Panc1 (cell line): Measurements from ENCODE around the gene GLT8D2. TPM values are rescaled to one million over a fixed set of nuclear protein-coding genes. Genes with fewer than 3 reads are reported as not detected.
A peak's percentile ranks its signal among the peaks of the same experiment; 100 is the strongest.

ENCODE experiments used
- ATAC-seq: fragments of 200-7000 bp; cut with Tn5 transposase; 2 replicates; pipeline ENCODE4 v1.9.1; 2020; ENCODE audit warnings: mild to moderate bottlenecking, moderate library complexity
- BruUV-seq: library from RNA; stranded (reverse); fragments of 400-500 nt; replicated peaks from 2 replicates; lab custom pipeline; 2021; lab: Mats Ljungman, UMichigan
- CTCF ChIA-PET: fragments of 300-600 bp; sonication (Branson Sonifier 250); formaldehyde crosslinking; loops from one replicate; lab custom pipeline; 2022; ENCODE audit warnings: antibody characterized with exemption; lab: Charles Lee
- POLR2A ChIA-PET: fragments of 300-600 bp; sonication (Branson Sonifier 250); formaldehyde crosslinking; loops from one replicate; lab custom pipeline; 2022; ENCODE audit warnings: antibody characterized with exemption; lab: Charles Lee
- DNase-seq: peaks from one replicate; pipeline ENCODE4 v3.0.0-alpha.2; 2010; ENCODE audit warnings: low read depth, low spot score
- H3K27ac ChIP-seq: 2 replicates; pipeline ENCODE4 v1.5.1; 2011; ENCODE audit warnings: mild to moderate bottlenecking, low read length, inconsistent platforms
- H3K27me3 ChIP-seq: fragments of 200-500 bp; sonication (Bioruptor generic); 2 replicates; pipeline ENCODE4 v1.6.0; 2014; ENCODE audit warnings: low read length, inconsistent platforms; ENCODE audit not compliant: control insufficient read depth, insufficient read depth
- H3K36me3 ChIP-seq: fragments of 200-500 bp; sonication (Bioruptor generic); 2 replicates; pipeline ENCODE4 v1.5.1; 2014; ENCODE audit warnings: inconsistent platforms, mild to moderate bottlenecking, low read length, moderate library complexity; ENCODE audit not compliant: control insufficient read depth, insufficient read depth
- H3K4me1 ChIP-seq: 2 replicates; pipeline ENCODE4 v1.5.1; 2011; ENCODE audit warnings: inconsistent platforms, mild to moderate bottlenecking, low read length, moderate library complexity; ENCODE audit not compliant: control insufficient read depth, insufficient read depth
- H3K4me3 ChIP-seq, 2 experiments: 2 replicates each; pipeline ENCODE4 v1.5.1; 2011 to 2012; ENCODE audit warnings: low read depth in 2 of 2, low read length in 2 of 2, mild to moderate bottlenecking in 2 of 2, inconsistent platforms in 1 of 2, moderate library complexity in 1 of 2
- H3K9me3 ChIP-seq: fragments of 200-500 bp; sonication (Bioruptor generic); 2 replicates; pipeline ENCODE4 v1.5.1; 2014; ENCODE audit warnings: low read depth, mild to moderate bottlenecking, inconsistent platforms, low read length, moderate library complexity; ENCODE audit not compliant: control insufficient read depth, insufficient read depth
- CTCF ChIP-seq: fragments of 450-650 bp; IDR thresholded peaks from 2 replicates; pipeline ENCODE4 v1.5.1; 2017; ENCODE audit warnings: mild to moderate bottlenecking
- POLR2AphosphoS5 ChIP-seq: IDR thresholded peaks from 2 replicates; pipeline ENCODE4 v1.6.1; 2012; ENCODE audit warnings: mild to moderate bottlenecking, low read depth, low read length, moderate library complexity
- REST ChIP-seq, 2 experiments: IDR thresholded peaks; 2 replicates each; pipeline ENCODE4 v1.6.1; 2011 to 2012; ENCODE audit warnings: low read depth in 2 of 2, control low read depth in 1 of 2, low read length in 1 of 2, mild to moderate bottlenecking in 1 of 2, moderate library complexity in 1 of 2; ENCODE audit not compliant: insufficient read depth in 1 of 2
- SIN3A ChIP-seq: IDR thresholded peaks from 2 replicates; pipeline ENCODE4 v1.6.1; 2012; ENCODE audit warnings: low read depth, mild to moderate bottlenecking, low read length, moderate library complexity, borderline replicate concordance; ENCODE audit not compliant: insufficient read depth
- TCF7L2 ChIP-seq: IDR thresholded peaks from 2 replicates; pipeline ENCODE4 v1.6.1; 2011; ENCODE audit warnings: mild to moderate bottlenecking, low read depth, low read length, inconsistent platforms
- in situ Hi-C: cut with HindIII; loops from 2 replicates; pipeline ENCODE4 v1.10.0; 2016; ENCODE audit warnings: low sequenced_read_pairs, low pct_unique_long_range_greater_than_20kb
- intact Hi-C: fragments of 100-400 bp; cut with micrococcal nuclease; formaldehyde crosslinking; loops from one replicate; pipeline ENCODE4 v1.10.0; 2022; ENCODE audit not compliant: unreplicated experiment
- total RNA-seq: library from RNA; stranded (reverse); gene quantifications from one replicate; pipeline ENCODE4 v1.2.1, GENCODE V29; 2021; ENCODE audit not compliant: unreplicated experiment

GLT8D2 gene
- total RNA-seq, 1 experiment from 2014 or later: 0.54 TPM

GRCh38 chr12:104054681-104055346 is 4.8 kb upstream of the GLT8D2 start:
- POLR2A ChIA-PET: interaction anchor here (0.5 kb wide), 1 partner anchor 27 kb away, joined by 3 read pairs; no protein-coding TSS in a partner anchor
- no TSS peak for BruUV-seq
- H3K27ac ChIP-seq: no peak overlapping the region
- H3K27me3 ChIP-seq: peaks cover 3% of the 10 kb centered on the region; the same call in 1 of the 2 replicates
- H3K4me3 ChIP-seq: no peak overlapping the region
- ATAC-seq (no peak), DNase-seq (no peak)
- H3K36me3 ChIP-seq: no peaks in the 10 kb centered on the region
- in situ Hi-C loops (no loop called here), intact Hi-C loops (no loop called here)
- H3K4me1 ChIP-seq: peaks cover 7% of the 10 kb centered on the region
- no peaks in the 10 kb centered on the region for H3K9me3 ChIP-seq
- CTCF ChIA-PET: no interaction called here
- TF ChIP-seq TCF7L2 (no peak), SIN3A (no peak), CTCF (no peak)

GRCh38 chr12:104050436-104050835 is 449 bp upstream of the GLT8D2 start:
- no peaks in the 10 kb centered on the region for H3K9me3 ChIP-seq
- in situ Hi-C loops (no loop called here), intact Hi-C loops (no loop called here)
- H3K4me3 ChIP-seq: peak overlapping the region; percentile 44 to 59
- BruUV-seq: no TSS peak
- peaks cover 3% of the 10 kb centered on the region; the same call in 1 of the 2 replicates for H3K27me3 ChIP-seq
- TF ChIP-seq POLR2AphosphoS5 (no peak), CTCF (no peak), REST (IDR thresholded peaks at IDR 0.05; ENCODE audit: insufficient read depth in 1 of 2, low read depth in 2 of 2, low read length in 1 of 2) (no peak), TCF7L2 (no peak), SIN3A (no peak)
- ChIA-PET POLR2A (interaction anchor here (0.7 kb wide), 1 partner anchor 1089 kb away, joined by 7 read pairs; no protein-coding TSS in a partner anchor), CTCF (no interaction called here)
- DNase-seq: no peak
- peaks cover 12% of the 10 kb centered on the region for H3K4me1 ChIP-seq
- no peak overlapping the region for H3K27ac ChIP-seq
- no peak for ATAC-seq
- H3K36me3 ChIP-seq: no peaks in the 10 kb centered on the region
